Upper lobe of left lung (tissue), 6 donors: Measurements from ENCODE around the gene DYNLT2. TPM values are rescaled to one million over a fixed set of nuclear protein-coding genes. Genes with fewer than 3 reads are reported as not detected.

Experiments used
- ATAC-seq, 2 donors: fragments of 200-7000 bp; cut with Tn5 transposase; one replicate each; pipeline ENCODE4 v1.9.1; 2022; ENCODE audit warnings: mild to moderate bottlenecking in 2 of 2, moderate library complexity in 2 of 2; ENCODE audit not compliant: low FRiP score in 2 of 2
- DNase-seq, 2 donors: peaks; one replicate each; pipeline ENCODE4 v3.0.0-alpha.2; 2019 to 2020
- H3K27ac ChIP-seq, 4 donors: fragments of 200-600 bp; sonication (generic); one replicate each; pipeline ENCODE4 v1.5.1; 2016 to 2019
- H3K27me3 ChIP-seq, 4 donors: fragments of 200-600 bp; sonication (generic); one replicate each; pipeline ENCODE4 v1.5.1; 2017 to 2019
- H3K36me3 ChIP-seq, 4 donors: fragments of 200-600 bp; sonication (generic); one replicate each; pipeline ENCODE4 v1.5.1; 2016 to 2019
- H3K4me1 ChIP-seq, 4 donors: fragments of 200-600 bp; sonication (generic); one replicate each; pipeline ENCODE4 v1.5.1; 2018 to 2019
- H3K4me3 ChIP-seq, 4 donors: fragments of 200-600 bp; sonication (generic); one replicate each; pipeline ENCODE4 v1.5.1; 2017 to 2019; ENCODE audit warnings: mild to moderate bottlenecking in 2 of 4, moderate library complexity in 1 of 4
- H3K9me3 ChIP-seq, 4 donors: fragments of 200-600 bp; sonication (generic); one replicate each; pipeline ENCODE4 v1.5.1; 2018 to 2019
- CTCF ChIP-seq, 6 experiments: fragments of 450-650 bp in 4 of 6; fragments of 200-600 bp in 2 of 6; sonication (generic) in 2 of 6; IDR thresholded peaks; one replicate each; pipeline ENCODE4 v1.5.1; 2016 to 2019; ENCODE audit warnings: antibody characterized with exemption in 6 of 6
- EP300 ChIP-seq, 4 donors: sonication (generic); formaldehyde crosslinking; IDR thresholded peaks; one replicate each; pipeline ENCODE4 v1.5.1; 2017; ENCODE audit warnings: antibody characterized with exemption in 4 of 4, control low read depth in 2 of 4
- POLR2A ChIP-seq, 4 donors: fragments of 450-650 bp; IDR thresholded peaks; one replicate each; pipeline ENCODE4 v1.5.1; 2016 to 2017; ENCODE audit warnings: antibody characterized with exemption in 4 of 4, mild to moderate bottlenecking in 2 of 4
- POLR2AphosphoS5 ChIP-seq, 2 donors: sonication (generic); formaldehyde crosslinking; IDR thresholded peaks; one replicate each; pipeline ENCODE4 v1.5.1; 2017; ENCODE audit warnings: antibody characterized with exemption in 2 of 2
- WGBS, 2 donors: methylation state at CpG; one replicate each; pipeline ENCODE4 v1.1.5; 2017 to 2018; 5-methylcytosine and 5-hydroxymethylcytosine counted together
- total RNA-seq, 6 donors: library from RNA; depleted of rRNA in 4 of 6; stranded (reverse); fragments of >200 nt in 4 of 6; gene quantifications; one replicate each; pipeline versions ENCODE4 v1.1.0 to v1.2.1, GENCODE V29; 2016 to 2021
- donor health status: DM: no; HTN: no; CAD: no; lungs with moderate emphysema.
- donor health status: DM: no; HTN: yes; CAD: no; lungs with severe emphysema.

DYNLT2 gene
- total RNA-seq, 6 donors from 2014 or later = 0.89 to 6.3 (median 1.2) TPM

- Histone ChIP-seq H3K36me3 (peaks cover 0 to 34% (median 23%) of the 10 kb centered on the region in 4 donors), H3K27me3 (no peaks in the 10 kb centered on the region), H3K27ac (no peak overlapping the region), H3K9me3 (no peaks in the 10 kb centered on the region), H3K4me3 (no peak overlapping the region), H3K4me1 (peaks cover 10 to 23% (median 13%) of the 10 kb centered on the region in 4 donors)
- ATAC-seq = no peak
- 78 to 95% methylated on average over 4 of the region's 4 CpGs for WGBS, 2 donors
- TF ChIP-seq EP300 (IDR thresholded peaks at IDR 0.05) (no peak), POLR2A (IDR thresholded peaks at IDR 0.05) (no peak), CTCF (IDR thresholded peaks at IDR 0.05) (no peak), POLR2AphosphoS5 (IDR thresholded peaks at IDR 0.05) (no peak)
- no peak for DNase-seq
These were observed 32.3 kb downstream of the DYNLT2 start for GRCh38 chr6:169719117-169719516.

GRCh38 chr6:169714595-169714994 is 36.8 kb downstream of the DYNLT2 start:
- H3K27ac ChIP-seq = no peak overlapping the region
- DNase-seq (no peak), ATAC-seq (no peak)
- TF ChIP-seq CTCF (IDR thresholded peaks at IDR 0.05) (no peak), EP300 (IDR thresholded peaks at IDR 0.05) (no peak), POLR2A (IDR thresholded peaks at IDR 0.05) (no peak), POLR2AphosphoS5 (IDR thresholded peaks at IDR 0.05) (no peak)
- WGBS, 2 donors = 94% methylated on average over 9 of the region's 9 CpGs
- H3K4me1 ChIP-seq = no peaks in the 10 kb centered on the region
- no peak overlapping the region for H3K4me3 ChIP-seq
- H3K9me3 ChIP-seq = no peaks in the 10 kb centered on the region
- H3K27me3 ChIP-seq = no peaks in the 10 kb centered on the region
- H3K36me3 ChIP-seq = peaks cover 10 to 76% (median 45%) of the 10 kb centered on the region in 4 donors

- Histone ChIP-seq H3K36me3 (peaks cover 10 to 80% (median 45%) of the 10 kb centered on the region in 4 donors), H3K4me3 (no peak overlapping the region), H3K4me1 (no peaks in the 10 kb centered on the region), H3K27me3 (no peaks in the 10 kb centered on the region), H3K27ac (no peak overlapping the region), H3K9me3 (no peaks in the 10 kb centered on the region)
- WGBS, 2 donors = 100% methylated on average over 2 of the region's 2 CpGs
- ATAC-seq (no peak), DNase-seq (no peak)
- no peak for TF ChIP-seq EP300 (IDR thresholded peaks at IDR 0.05)
These were observed 37.2 kb downstream of the DYNLT2 start for GRCh38 chr6:169714178-169714577.

GRCh38 chr6:169710009-169710408 is 41.4 kb downstream of the DYNLT2 start:
- DNase-seq (no peak), ATAC-seq (no peak)
- Histone ChIP-seq H3K27ac (no peak overlapping the region), H3K36me3 (peaks cover 10 to 66% (median 31%) of the 10 kb centered on the region in 4 donors), H3K4me1 (peaks cover 0 to 6% (median under 1%) of the 10 kb centered on the region in 4 donors), H3K4me3 (no peak overlapping the region), H3K9me3 (no peaks in the 10 kb centered on the region), H3K27me3 (no peaks in the 10 kb centered on the region)
- TF ChIP-seq CTCF (IDR thresholded peaks at IDR 0.05) (no peak), EP300 (IDR thresholded peaks at IDR 0.05) (no peak), POLR2A (IDR thresholded peaks at IDR 0.05) (no peak), POLR2AphosphoS5 (IDR thresholded peaks at IDR 0.05) (no peak)
- WGBS, 2 donors = 76 to 93% methylated on average over 3 of the region's 3 CpGs

GRCh38 chr6:169709293-169709692 is 42.1 kb downstream of the DYNLT2 start:
- peaks cover 10 to 62% (median 24%) of the 10 kb centered on the region in 4 donors for H3K36me3 ChIP-seq

More at GRCh38 chr6:169709293-169709692, 42.1 kb downstream of the DYNLT2 start:
- no peak for TF ChIP-seq POLR2A (IDR thresholded peaks at IDR 0.05)
- no peak for TF ChIP-seq EP300 (IDR thresholded peaks at IDR 0.05)
- no peak for TF ChIP-seq POLR2AphosphoS5 (IDR thresholded peaks at IDR 0.05)
- TF ChIP-seq CTCF (IDR thresholded peaks at IDR 0.05) = no peak
- Histone ChIP-seq H3K9me3 (no peaks in the 10 kb centered on the region), H3K27ac (no peak overlapping the region), H3K27me3 (no peaks in the 10 kb centered on the region), H3K4me1 (peaks cover 4 to 13% (median 8%) of the 10 kb centered on the region in 4 donors), H3K4me3 (no peak overlapping the region)
- no peak for DNase-seq
- no peak for ATAC-seq
